ENCODE data around the gene CARD8. TPM values are rescaled to one million over a fixed set of nuclear protein-coding genes. Genes with fewer than 3 reads are reported as not detected.

Gene CARD8
- total RNA-seq, 1 donor from 2014 or later, result 14.1 TPM

- no peaks in the 10 kb centered on the region for H3K36me3 ChIP-seq (ENCODE audit: control insufficient read depth, insufficient read depth, low read length)
- H3K27me3 ChIP-seq (ENCODE audit: control insufficient read depth, insufficient read depth, low read length), result no peaks in the 10 kb centered on the region
- TF ChIP-seq, protein P1, sequence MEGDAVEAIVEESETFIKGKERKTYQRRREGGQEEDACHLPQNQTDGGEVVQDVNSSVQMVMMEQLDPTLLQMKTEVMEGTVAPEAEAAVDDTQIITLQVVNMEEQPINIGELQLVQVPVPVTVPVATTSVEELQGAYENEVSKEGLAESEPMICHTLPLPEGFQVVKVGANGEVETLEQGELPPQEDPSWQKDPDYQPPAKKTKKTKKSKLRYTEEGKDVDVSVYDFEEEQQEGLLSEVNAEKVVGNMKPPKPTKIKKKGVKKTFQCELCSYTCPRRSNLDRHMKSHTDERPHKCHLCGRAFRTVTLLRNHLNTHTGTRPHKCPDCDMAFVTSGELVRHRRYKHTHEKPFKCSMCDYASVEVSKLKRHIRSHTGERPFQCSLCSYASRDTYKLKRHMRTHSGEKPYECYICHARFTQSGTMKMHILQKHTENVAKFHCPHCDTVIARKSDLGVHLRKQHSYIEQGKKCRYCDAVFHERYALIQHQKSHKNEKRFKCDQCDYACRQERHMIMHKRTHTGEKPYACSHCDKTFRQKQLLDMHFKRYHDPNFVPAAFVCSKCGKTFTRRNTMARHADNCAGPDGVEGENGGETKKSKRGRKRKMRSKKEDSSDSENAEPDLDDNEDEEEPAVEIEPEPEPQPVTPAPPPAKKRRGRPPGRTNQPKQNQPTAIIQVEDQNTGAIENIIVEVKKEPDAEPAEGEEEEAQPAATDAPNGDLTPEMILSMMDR (IDR thresholded peaks at IDR 0.05; ENCODE audit: insufficient read depth, low read length, poor library complexity, severe bottlenecking), result no peak
- no peak for DNase-seq (ENCODE audit: low read depth)
- H3K4me3 ChIP-seq (ENCODE audit: low read depth, low read length), result no peak overlapping the region
These were observed 74.2 kb downstream of the CARD8 start for GRCh38 chr19:48181505-48181904.

DNA sequence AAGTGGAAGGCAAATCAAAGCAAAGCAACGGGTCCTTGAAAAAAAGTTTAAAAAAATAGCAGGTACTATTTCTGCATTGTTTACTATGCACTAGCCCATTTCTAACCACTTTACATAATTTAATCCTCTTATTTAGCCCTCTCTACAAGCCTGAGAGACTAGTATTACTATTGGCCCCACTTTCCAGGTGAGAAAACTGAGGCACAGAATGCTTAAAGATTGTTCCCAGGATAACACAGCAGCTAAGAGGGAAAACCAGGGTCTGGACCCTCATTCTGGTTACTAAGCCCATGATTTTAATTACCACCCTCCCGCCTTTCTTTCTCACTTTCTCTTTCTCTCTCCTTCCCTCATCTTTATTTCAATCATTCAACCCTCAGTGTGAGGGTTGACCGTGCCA is 79.5 kb downstream of the CARD8 start:
- no peak for DNase-seq (ENCODE audit: low read depth)
- peaks cover 1% of the 10 kb centered on the region for H3K36me3 ChIP-seq (ENCODE audit: control insufficient read depth, insufficient read depth, low read length)
- H3K4me3 ChIP-seq (ENCODE audit: low read depth, low read length), result no peak overlapping the region
- TF ChIP-seq, protein P1 (IDR thresholded peaks at IDR 0.05; ENCODE audit: insufficient read depth, low read length, poor library complexity, severe bottlenecking), result no peak
- no peaks in the 10 kb centered on the region for H3K27me3 ChIP-seq (ENCODE audit: control insufficient read depth, insufficient read depth, low read length)

DNA sequence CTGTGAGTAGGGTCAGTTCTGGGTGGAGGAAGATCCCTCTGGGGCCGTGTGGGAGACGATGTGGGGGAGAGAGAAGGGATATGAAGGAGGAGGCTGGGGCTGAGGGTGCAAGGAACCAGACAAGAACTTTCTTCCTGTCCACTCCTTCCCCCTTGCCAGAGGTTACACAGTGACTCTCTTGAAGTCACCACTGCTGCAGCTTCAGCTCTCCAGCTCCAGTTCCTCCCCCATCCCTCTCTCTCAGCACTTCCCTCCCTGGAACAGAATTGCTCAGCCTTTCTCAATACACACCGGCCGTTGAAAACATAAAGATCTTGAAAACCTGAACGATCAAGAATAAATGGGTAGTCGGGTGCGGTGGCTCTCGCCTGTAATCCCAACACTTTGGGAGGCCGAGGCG is 80.1 kb downstream of the CARD8 start:
- H3K36me3 ChIP-seq (ENCODE audit: control insufficient read depth, insufficient read depth, low read length), result peaks cover 1% of the 10 kb centered on the region
- TF ChIP-seq, protein P1 (IDR thresholded peaks at IDR 0.05; ENCODE audit: insufficient read depth, low read length, poor library complexity, severe bottlenecking), result no peak
- no peaks in the 10 kb centered on the region for H3K27me3 ChIP-seq (ENCODE audit: control insufficient read depth, insufficient read depth, low read length)
- DNase-seq (ENCODE audit: low read depth), result no peak
- no peak overlapping the region for H3K4me3 ChIP-seq (ENCODE audit: low read depth, low read length)

DNA sequence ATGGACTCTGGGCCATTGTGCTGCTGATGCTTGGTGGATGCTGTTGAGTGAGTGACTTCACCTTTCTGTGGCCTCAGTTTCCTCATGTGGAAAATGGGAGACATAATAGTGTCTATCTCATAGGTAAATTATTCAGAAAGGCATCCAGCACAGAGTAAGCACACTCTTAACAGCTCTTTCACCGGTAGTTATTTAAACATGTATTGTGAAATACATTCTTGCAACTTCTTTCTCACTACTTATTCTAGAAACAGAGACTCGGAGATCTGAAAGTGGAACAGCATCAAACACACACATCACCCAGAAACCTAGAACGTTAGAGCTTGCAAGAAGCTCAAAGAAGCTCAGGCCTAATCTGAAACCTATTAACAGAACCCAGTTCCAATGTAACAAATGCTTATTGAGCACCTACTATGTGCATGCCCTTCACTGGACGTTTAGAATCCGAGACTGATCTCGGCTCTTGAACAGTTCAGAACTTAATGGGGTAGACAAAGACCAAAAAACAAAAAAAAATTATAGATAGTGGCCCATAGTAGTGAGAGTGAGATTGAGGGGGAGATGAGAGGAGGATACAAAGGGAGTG is 81.2 kb downstream of the CARD8 start:
- peaks cover 1% of the 10 kb centered on the region for H3K36me3 ChIP-seq (ENCODE audit: control insufficient read depth, insufficient read depth, low read length)
- no peak overlapping the region for H3K4me3 ChIP-seq (ENCODE audit: low read depth, low read length)
- H3K27me3 ChIP-seq (ENCODE audit: control insufficient read depth, insufficient read depth, low read length), result no peaks in the 10 kb centered on the region
- DNase-seq (ENCODE audit: low read depth), result no peak
- TF ChIP-seq, protein P1 (IDR thresholded peaks at IDR 0.05; ENCODE audit: insufficient read depth, low read length, poor library complexity, severe bottlenecking), result no peak

DNA sequence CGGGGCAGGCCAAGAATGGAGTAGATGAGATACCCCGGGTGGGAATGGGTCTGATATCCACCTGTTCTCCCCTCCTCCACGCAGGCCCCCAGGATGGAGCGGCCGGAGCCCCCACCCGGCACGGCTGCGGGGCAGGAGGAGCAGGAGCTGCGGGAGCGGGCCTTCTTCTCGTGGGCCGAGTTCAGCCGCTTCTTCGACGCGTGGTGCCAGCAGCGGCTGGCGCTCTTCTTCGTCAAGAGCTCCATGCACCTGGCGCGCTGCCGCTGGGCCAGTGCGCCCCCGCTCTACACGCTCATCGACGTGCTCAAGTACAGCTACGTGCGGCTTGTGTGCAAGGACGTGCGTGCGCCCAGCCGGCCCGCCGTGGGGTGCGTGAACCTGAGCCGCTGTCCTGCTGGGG is 84.0 kb downstream of the CARD8 start:
- DNase-seq (ENCODE audit: low read depth), result no peak
- Histone ChIP-seq H3K36me3 (ENCODE audit: control insufficient read depth, insufficient read depth, low read length) (peaks cover 1% of the 10 kb centered on the region), H3K27me3 (ENCODE audit: control insufficient read depth, insufficient read depth, low read length) (no peaks in the 10 kb centered on the region), H3K4me3 (ENCODE audit: low read depth, low read length) (peak overlapping the region; percentile 80)
- TF ChIP-seq, protein P1 (IDR thresholded peaks at IDR 0.05; ENCODE audit: insufficient read depth, low read length, poor library complexity, severe bottlenecking), result no peak

DNA sequence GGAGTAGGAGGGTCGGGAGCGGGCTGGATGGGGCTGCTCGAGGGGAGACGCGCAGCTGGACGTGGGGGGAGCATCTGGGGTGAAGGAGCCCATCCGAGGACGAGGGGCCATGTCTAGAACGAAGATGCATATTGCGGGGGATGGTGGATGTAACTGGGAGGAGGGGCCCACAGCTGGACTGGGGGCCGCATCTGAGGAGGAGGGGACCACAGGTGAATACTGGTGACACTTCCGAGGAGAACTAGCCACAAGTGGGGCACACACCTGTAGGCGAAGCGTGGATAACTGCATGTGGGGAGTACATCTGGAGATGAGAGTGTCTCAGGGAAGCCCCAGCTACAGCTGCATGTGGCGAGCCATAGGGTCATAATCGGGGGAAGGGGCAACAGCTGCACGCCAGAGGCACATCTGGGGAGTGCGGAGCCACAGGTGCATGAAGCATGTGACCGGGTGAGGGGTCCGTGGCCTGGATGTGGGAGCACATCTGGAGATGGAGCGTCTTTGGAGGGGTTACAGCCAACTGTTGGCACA is 84.8 kb downstream of the CARD8 start:
- Histone ChIP-seq H3K36me3 (ENCODE audit: control insufficient read depth, insufficient read depth, low read length) (peaks cover 1% of the 10 kb centered on the region), H3K27me3 (ENCODE audit: control insufficient read depth, insufficient read depth, low read length) (no peaks in the 10 kb centered on the region), H3K4me3 (ENCODE audit: low read depth, low read length) (peak overlapping the region; percentile 80)
- TF ChIP-seq, protein P1 (IDR thresholded peaks at IDR 0.05; ENCODE audit: insufficient read depth, low read length, poor library complexity, severe bottlenecking), result no peak
- DNase-seq (ENCODE audit: low read depth), result no peak

Measured in kidney epithelial cell (primary cell).